Heart right ventricle (tissue), 16 donors: ENCODE measurements around the gene NOD1. TPM values are rescaled to one million over a fixed set of nuclear protein-coding genes. Genes with fewer than 3 reads are reported as not detected.
A peak's percentile ranks its signal among the peaks of the same experiment; 100 is the strongest.

ENCODE experiments used
- ATAC-seq, 8 donors: fragments of 200-7000 bp; cut with Tn5 transposase; one replicate each; pipeline ENCODE4 v1.9.1; 2020; ENCODE audit warnings: mild to moderate bottlenecking in 8 of 8, moderate library complexity in 8 of 8, moderate number of reproducible peaks in 1 of 8
- DNase-seq, 2 donors: peaks; one replicate each; pipeline ENCODE4 v3.0.0-alpha.2; 2020
- H3K27ac ChIP-seq, 10 donors: fragments of 200-600 bp; sonication (generic) in 2 of 10; one replicate each; pipeline versions ENCODE4 v1.5.0 to v1.8.0; 2020 to 2022; ENCODE audit warnings: mild to moderate bottlenecking in 3 of 10
- H3K27me3 ChIP-seq, 7 donors: fragments of 200-600 bp; one replicate each; pipeline ENCODE4 v1.8.0; 2021 to 2022; ENCODE audit warnings: mild to moderate bottlenecking in 2 of 7
- H3K36me3 ChIP-seq, 9 donors: fragments of 200-600 bp; sonication (generic) in 1 of 9; one replicate each; pipeline versions ENCODE4 v1.5.0 to v1.8.0; 2020 to 2022; ENCODE audit warnings: mild to moderate bottlenecking in 2 of 9
- H3K4me1 ChIP-seq, 9 donors: fragments of 200-600 bp; sonication (generic) in 1 of 9; one replicate each; pipeline versions ENCODE4 v1.5.0 to v1.8.0; 2020 to 2022; ENCODE audit warnings: mild to moderate bottlenecking in 4 of 9
- H3K4me3 ChIP-seq, 10 donors: fragments of 200-600 bp; sonication (generic) in 2 of 10; one replicate each; pipeline versions ENCODE4 v1.5.0 to v1.8.0; 2020 to 2022; ENCODE audit warnings: mild to moderate bottlenecking in 7 of 10, moderate library complexity in 2 of 10
- H3K9me3 ChIP-seq, 11 donors: fragments of 200-600 bp in 10 of 11; sonication (generic) in 2 of 11; one replicate each; pipeline versions ENCODE4 v1.5.0 to v1.8.0; 2013 to 2022; ENCODE audit warnings: mild to moderate bottlenecking in 2 of 11, control low read depth in 1 of 11, moderate library complexity in 1 of 11
- CTCF ChIP-seq, 9 donors: fragments of 200-600 bp; sonication (generic) in 2 of 9; IDR thresholded peaks; one replicate each; pipeline versions ENCODE4 v1.5.0 to v1.8.0; 2021 to 2022; ENCODE audit warnings: antibody characterized with exemption in 9 of 9, mild to moderate bottlenecking in 5 of 9, moderate library complexity in 1 of 9
- WGBS, 2 donors: extraction: QIAGEN DNeasy Blood & Tissue Kit; methylation state at CpG; one replicate each; pipeline ENCODE4 v1.1.7; 2013; ENCODE audit warnings: inconsistent platforms in 1 of 2; 5-methylcytosine and 5-hydroxymethylcytosine counted together
- intact Hi-C, 10 donors: fragments of 100-400 bp; cut with DNase I; formaldehyde crosslinking; loops; one replicate each; pipeline versions ENCODE4 v1.11.1 to v1.14.2; 2022
- polyA plus RNA-seq, 2 donors: library from polyadenylated mRNA; stranded (reverse); fragments of 200-250 nt; gene quantifications; one replicate each; pipeline ENCODE4 v1.2.3, GENCODE V29; 2013
- total RNA-seq, 10 donors: library from RNA; stranded (reverse); fragmentation: NEBNext Ultra II Directional in 3 of 10; extraction: Animal tissue kit (Norgen Biotek cat#: 25700) in 3 of 10; gene quantifications; one replicate each; pipeline versions ENCODE4 v1.2.1 to v1.2.4, GENCODE V29; 2021 to 2023
- donor health status: Arrhythmogenic right ventricular cardiomyopathy.
- donor health status: ischemic (EF 13 %, LVEDD 7.1; RV severe dilation, severe dysfunction).
- donor health status: healthy with polysubstance abuse.
- donor health status: DM: no; HTN: yes; CAD: no.
- donor health status: DM: no; HTN: no; CAD: no.
- donor health status: ischemic (EF 25% LVEDD 6.9; RV normal size, moderate dysfunction).
- donor health status: ischemic (EF 25% LVEDD 5.7; RV mildly dilated, moderate dysfunction).
- donor health status: healthy.
- donor health status: DM: yes; HTN: yes; CAD: no.
- donor health status: Ischemic cardiomyopathy.
- donor health status: ischemic (EF 35%, LVEDD 5.7; RV mildly dilated, moderate dysfunction).
- donor health status: nonischemic (EF 11% LVEDD 7.7; RV severe dilation, severe dysfunction).
- donor health status: DM: yes; HTN: yes; CAD: no.
- donor health status: PGD.
- donor health status: ischemic (EF 29% LVEDD 5.4; RV normal size, mild dysfunction).
- donor health status: nonischemic (EF 23%, LVEDD 6.1; RV moderate dilation, normal function).

Gene NOD1
- total and polyA plus RNA-seq, 12 donors: 6.3 to 19.1 (median 8.6) TPM

GRCh38 chr7:30473903-30474302 is 4.7 kb downstream of the NOD1 start:
- DNase-seq (no peak), ATAC-seq (no peak)
- Histone ChIP-seq H3K27me3 (no peaks in the 10 kb centered on the region), H3K4me3 (no peak overlapping the region), H3K9me3 (no peaks in the 10 kb centered on the region), H3K4me1 (peaks cover 36 to 93% (median 90%) of the 10 kb centered on the region in 9 donors), H3K36me3 (peaks cover 0 to 5% (median 0%) of the 10 kb centered on the region in 9 donors), H3K27ac (peak overlapping the region in 7 of 10 donors; percentile 50 to 99 (median 78))
- WGBS, 2 donors: 85 to 88% methylated on average over 1 of the region's 1 CpG
- TF ChIP-seq CTCF (IDR thresholded peaks at IDR 0.05): no peak
- intact Hi-C loops: loop anchor here in 2 of 10 donors (5.0 to 10.0 kb wide), 2 partner anchors 33 to 189 kb away; partner anchors contain the start of gene ZNRF2 (in 1 of the 2)

- 32 to 44% methylated on average over 4 of the region's 4 CpGs for WGBS, 2 donors
- H3K4me1 ChIP-seq: peaks cover 42 to 99% (median 97%) of the 10 kb centered on the region in 9 donors
Measured at GRCh38 chr7:30472784-30473775, 5.5 kb downstream of the NOD1 start.

GRCh38 chr7:30472081-30472783 is 6.4 kb downstream of the NOD1 start:
- intact Hi-C loops: loop anchor here in 2 of 10 donors (5.0 to 10.0 kb wide), 2 partner anchors 35 to 187 kb away; partner anchors contain the start of gene ZNRF2 (in 1 of the 2)
- Histone ChIP-seq H3K4me1 (peaks cover 42 to 100% (median 94%) of the 10 kb centered on the region in 9 donors), H3K36me3 (peaks cover 0 to 5% (median 0%) of the 10 kb centered on the region in 9 donors), H3K4me3 (no peak overlapping the region), H3K9me3 (no peaks in the 10 kb centered on the region), H3K27me3 (no peaks in the 10 kb centered on the region), H3K27ac (peak overlapping the region in 9 of 10 donors; percentile 8 to 99 (median 87))
- no peak for TF ChIP-seq CTCF (IDR thresholded peaks at IDR 0.05)
- WGBS, 2 donors: 55 to 67% methylated on average over 4 of the region's 4 CpGs
- no peak for ATAC-seq
- no peak for DNase-seq

More at GRCh38 chr7:30472784-30473775, 5.5 kb downstream of the NOD1 start:
- Histone ChIP-seq H3K9me3 (no peaks in the 10 kb centered on the region), H3K27ac (peak overlapping the region in 8 of 10 donors; percentile 18 to 99 (median 87)), H3K27me3 (no peaks in the 10 kb centered on the region), H3K4me3 (no peak overlapping the region), H3K36me3 (peaks cover 0 to 5% (median 0%) of the 10 kb centered on the region in 9 donors)
- intact Hi-C loops: loop anchor here in 2 of 10 donors (5.0 to 10.0 kb wide), 2 partner anchors 34 to 188 kb away; partner anchors contain the start of gene ZNRF2 (in 1 of the 2)
- ATAC-seq: no peak
- no peak for DNase-seq
- no peak for TF ChIP-seq CTCF (IDR thresholded peaks at IDR 0.05)

GRCh38 chr7:30471205-30471604 is 7.4 kb downstream of the NOD1 start:
- intact Hi-C loops: loop anchor here in 2 of 10 donors (5.0 to 10.0 kb wide), 2 partner anchors 36 to 186 kb away; partner anchors contain the start of gene ZNRF2 (in 1 of the 2)
- DNase-seq (no peak), ATAC-seq (peak in 4 of 8 donors; percentile 2 to 18 (median 9))
- H3K27ac ChIP-seq: peak overlapping the region; percentile 59 to 99 (median 86)
- peaks cover 33 to 100% (median 89%) of the 10 kb centered on the region in 9 donors for H3K4me1 ChIP-seq
- no peak for TF ChIP-seq CTCF (IDR thresholded peaks at IDR 0.05)
- H3K27me3 ChIP-seq: no peaks in the 10 kb centered on the region
- peak overlapping the region in 1 of 10 donors; percentile 0 for H3K4me3 ChIP-seq
- H3K9me3 ChIP-seq: no peaks in the 10 kb centered on the region
- H3K36me3 ChIP-seq: peaks cover 0 to 5% (median 0%) of the 10 kb centered on the region in 9 donors
- WGBS, 2 donors: 17 to 20% methylated on average over 2 of the region's 2 CpGs
